ENCODE data around the gene MX1. TPM values are rescaled to one million over a fixed set of nuclear protein-coding genes. Genes with fewer than 3 reads are reported as not detected.

MX1 gene
- total RNA-seq, 2 donors from 2014 or later: 15.6 to 29.1 TPM

DNA sequence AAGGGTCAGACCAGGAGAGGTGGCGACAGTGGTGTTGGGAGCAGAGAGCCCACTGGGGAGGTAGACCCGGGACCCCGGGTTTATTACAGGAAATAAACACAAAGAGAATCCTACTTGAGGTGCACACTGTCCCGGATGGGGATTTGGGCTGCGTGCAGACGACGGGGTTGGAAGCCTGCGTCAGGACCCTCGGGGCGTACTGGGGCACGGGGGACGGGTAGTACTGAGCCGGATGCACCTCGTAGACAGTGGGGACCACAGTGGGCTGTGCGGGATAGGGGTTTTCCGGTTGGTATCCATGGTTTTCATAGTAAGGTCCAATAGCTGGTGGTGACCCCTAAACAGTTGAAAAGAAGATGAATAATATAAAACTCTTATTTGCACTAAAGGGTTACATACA is 68.2 kb downstream of the MX1 start:
- Histone ChIP-seq H3K27me3 (replicated peaks; ENCODE audit: insufficient read depth) (no peaks in the 10 kb centered on the region), H3K9me3 (no peaks in the 10 kb centered on the region), H3K27ac (peak overlapping the region; percentile 93 to 97), H3K36me3 (peaks cover 2 to 19% of the 10 kb centered on the region in 2 donors), H3K4me3 (no peak overlapping the region), H3K4me1 (replicated peaks) (peaks cover 11% of the 10 kb centered on the region)
- no peak for DNase-seq (ENCODE audit: low spot score)
- intact Hi-C loops (cut with DNase I): no loop called here
- TF ChIP-seq POLR2AphosphoS5 (IDR thresholded peaks at IDR 0.05): no peak
- TF ChIP-seq, protein P1, sequence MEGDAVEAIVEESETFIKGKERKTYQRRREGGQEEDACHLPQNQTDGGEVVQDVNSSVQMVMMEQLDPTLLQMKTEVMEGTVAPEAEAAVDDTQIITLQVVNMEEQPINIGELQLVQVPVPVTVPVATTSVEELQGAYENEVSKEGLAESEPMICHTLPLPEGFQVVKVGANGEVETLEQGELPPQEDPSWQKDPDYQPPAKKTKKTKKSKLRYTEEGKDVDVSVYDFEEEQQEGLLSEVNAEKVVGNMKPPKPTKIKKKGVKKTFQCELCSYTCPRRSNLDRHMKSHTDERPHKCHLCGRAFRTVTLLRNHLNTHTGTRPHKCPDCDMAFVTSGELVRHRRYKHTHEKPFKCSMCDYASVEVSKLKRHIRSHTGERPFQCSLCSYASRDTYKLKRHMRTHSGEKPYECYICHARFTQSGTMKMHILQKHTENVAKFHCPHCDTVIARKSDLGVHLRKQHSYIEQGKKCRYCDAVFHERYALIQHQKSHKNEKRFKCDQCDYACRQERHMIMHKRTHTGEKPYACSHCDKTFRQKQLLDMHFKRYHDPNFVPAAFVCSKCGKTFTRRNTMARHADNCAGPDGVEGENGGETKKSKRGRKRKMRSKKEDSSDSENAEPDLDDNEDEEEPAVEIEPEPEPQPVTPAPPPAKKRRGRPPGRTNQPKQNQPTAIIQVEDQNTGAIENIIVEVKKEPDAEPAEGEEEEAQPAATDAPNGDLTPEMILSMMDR (IDR thresholded peaks at IDR 0.05): no peak
- WGBS: 95% methylated on average over 16 of the region's 16 CpGs

DNA sequence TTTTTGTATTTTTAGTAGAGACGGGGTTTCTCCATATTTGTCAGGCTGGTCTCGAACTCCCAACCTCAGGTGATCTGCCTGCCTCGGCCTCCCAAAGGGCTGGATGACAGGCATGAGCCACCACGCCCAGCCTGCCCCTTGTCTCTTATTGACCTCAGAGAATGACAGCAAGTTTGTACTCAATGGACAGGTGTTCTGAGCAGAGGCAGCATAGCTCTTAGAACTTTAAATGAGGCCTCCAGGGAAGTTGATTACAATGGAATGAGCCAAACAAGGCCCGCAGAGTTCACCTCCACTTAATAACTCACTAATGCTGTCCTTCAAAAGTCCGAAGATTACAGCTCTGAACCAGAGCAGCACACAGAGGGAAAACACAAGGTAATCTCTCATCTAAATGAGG is 71.0 kb downstream of the MX1 start:
- H3K36me3 ChIP-seq: peaks cover 0 to 15% of the 10 kb centered on the region in 2 donors
- H3K27me3 ChIP-seq (replicated peaks; ENCODE audit: insufficient read depth): no peaks in the 10 kb centered on the region
- WGBS: 76% methylated on average over 6 of the region's 6 CpGs
- H3K9me3 ChIP-seq: no peaks in the 10 kb centered on the region
- H3K4me3 ChIP-seq: peak overlapping the region in 1 of 2 donors; percentile 72
- TF ChIP-seq POLR2AphosphoS5 (IDR thresholded peaks at IDR 0.05) (peak; percentile 4), POLR2A (IDR thresholded peaks at IDR 0.05) (no peak)
- H3K4me1 ChIP-seq (replicated peaks): peaks cover 11% of the 10 kb centered on the region
- peak overlapping the region; percentile 93 to 97 for H3K27ac ChIP-seq
- intact Hi-C loops (cut with DNase I): no loop called here
- no peak for DNase-seq (ENCODE audit: low spot score)

DNA sequence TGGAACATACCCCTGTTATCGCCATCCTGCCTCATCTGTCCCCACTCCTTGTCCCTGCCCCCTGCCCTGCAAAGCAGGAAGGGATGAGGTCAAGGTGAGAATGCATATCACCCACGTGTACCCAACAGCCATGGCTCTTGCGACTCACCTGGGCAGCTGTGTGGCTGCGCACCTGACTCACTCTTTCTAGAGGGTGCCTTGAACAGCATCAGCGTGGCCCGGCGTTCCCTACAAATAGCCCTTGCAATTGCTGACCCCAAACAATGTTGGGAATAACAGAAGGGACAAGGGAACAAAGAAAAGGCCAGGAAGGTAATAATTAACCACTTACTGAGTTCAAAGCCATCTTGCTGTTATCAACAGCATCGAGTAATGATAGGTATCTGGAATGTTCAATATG is 71.7 kb downstream of the MX1 start:
- H3K9me3 ChIP-seq: no peaks in the 10 kb centered on the region
- no peak for DNase-seq (ENCODE audit: low spot score)
- peak; percentile 10 for TF ChIP-seq POLR2AphosphoS5 (IDR thresholded peaks at IDR 0.05)
- TF ChIP-seq, protein P1 (IDR thresholded peaks at IDR 0.05): no peak
- no peaks in the 10 kb centered on the region for H3K27me3 ChIP-seq (replicated peaks; ENCODE audit: insufficient read depth)
- H3K27ac ChIP-seq: peak overlapping the region; percentile 93 to 97
- peaks cover 11% of the 10 kb centered on the region for H3K4me1 ChIP-seq (replicated peaks)
- WGBS: 76% methylated on average over 8 of the region's 8 CpGs
- intact Hi-C loops (cut with DNase I): no loop called here
- H3K4me3 ChIP-seq: peak overlapping the region in 1 of 2 donors; percentile 72
- peaks cover 0 to 14% of the 10 kb centered on the region in 2 donors for H3K36me3 ChIP-seq

DNA sequence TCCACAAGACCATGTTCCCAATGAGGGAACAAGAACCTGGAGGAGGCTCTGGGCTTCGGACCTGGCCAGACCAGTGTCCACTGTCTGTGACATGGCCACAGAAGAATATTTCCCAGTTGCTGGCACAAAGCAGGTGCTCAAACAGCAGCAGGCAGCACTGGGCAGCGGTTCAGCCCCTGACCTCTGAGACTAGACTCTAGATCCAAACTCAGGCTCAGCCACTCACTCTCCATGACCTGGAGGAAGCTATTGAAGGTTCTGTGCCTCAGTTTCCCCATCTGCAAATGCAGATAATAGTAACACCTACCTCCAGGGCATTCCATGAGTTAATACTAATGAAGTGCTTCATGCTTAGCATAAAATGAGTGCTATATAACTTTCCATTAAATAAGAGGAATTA is 73.9 kb downstream of the MX1 start:
- Histone ChIP-seq H3K4me1 (replicated peaks) (peaks cover 3% of the 10 kb centered on the region), H3K4me3 (peak overlapping the region; percentile 62 to 72), H3K9me3 (no peaks in the 10 kb centered on the region), H3K27me3 (replicated peaks; ENCODE audit: insufficient read depth) (no peaks in the 10 kb centered on the region), H3K36me3 (no peaks in the 10 kb centered on the region), H3K27ac (peak overlapping the region; percentile 93 to 97)
- intact Hi-C loops (cut with DNase I): no loop called here
- TF ChIP-seq POLR2AphosphoS5 (IDR thresholded peaks at IDR 0.05) (no peak), POLR2A (IDR thresholded peaks at IDR 0.05) (no peak)
- TF ChIP-seq, protein P1 (IDR thresholded peaks at IDR 0.05): no peak
- WGBS: 76% methylated on average over 2 of the region's 2 CpGs
- DNase-seq (ENCODE audit: low spot score): no peak

DNA sequence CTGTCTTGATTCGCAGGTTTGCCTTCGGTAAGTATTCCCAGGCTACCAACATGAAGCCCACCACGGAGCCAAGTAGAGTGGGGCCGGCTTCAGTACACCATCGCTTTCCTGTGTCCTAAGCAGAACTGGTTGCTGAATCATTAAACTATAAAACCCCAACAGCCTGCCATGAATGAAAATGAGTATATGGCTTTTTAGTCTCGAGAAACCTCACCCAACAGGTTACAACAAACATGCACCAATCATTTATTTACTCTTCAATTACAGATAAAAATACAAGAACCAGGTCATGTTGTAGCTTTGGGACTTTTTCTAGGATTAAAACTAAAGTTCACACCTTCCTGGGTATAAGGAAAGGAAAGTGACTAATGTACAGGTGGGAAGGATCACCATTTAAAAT is 74.3 kb downstream of the MX1 start:
- H3K9me3 ChIP-seq: no peaks in the 10 kb centered on the region
- no peaks in the 10 kb centered on the region for H3K27me3 ChIP-seq (replicated peaks; ENCODE audit: insufficient read depth)
- WGBS: 42% methylated on average over 6 of the region's 6 CpGs
- H3K27ac ChIP-seq: peak overlapping the region; percentile 93 to 97
- TF ChIP-seq POLR2AphosphoS5 (IDR thresholded peaks at IDR 0.05) (no peak), POLR2A (IDR thresholded peaks at IDR 0.05) (no peak)
- TF ChIP-seq, protein P1 (IDR thresholded peaks at IDR 0.05): no peak
- DNase-seq (ENCODE audit: low spot score): no peak
- no peaks in the 10 kb centered on the region for H3K36me3 ChIP-seq
- intact Hi-C loops (cut with DNase I): no loop called here
- peak overlapping the region; percentile 62 to 72 for H3K4me3 ChIP-seq
- peaks cover 3% of the 10 kb centered on the region for H3K4me1 ChIP-seq (replicated peaks)

All from prostate gland (tissue), 2 donors.